Activated CD8-positive, alpha-beta memory T cell treated with anti-CD3 and anti-CD28 coated beads for 24 hours (primary cell): ENCODE results near the gene PML.
A peak's percentile ranks its signal among the peaks of the same experiment; 100 is the strongest.
"Not testable (repeated sequence)": the region's sequence is repeated elsewhere in the genome, so short reads cannot be mapped to it uniquely, and the experiment has no call there.

Source experiments
- DNase-seq: peaks from one replicate; pipeline ENCODE4 v3.0.0-alpha.2; 2020

Gene PML

DNA sequence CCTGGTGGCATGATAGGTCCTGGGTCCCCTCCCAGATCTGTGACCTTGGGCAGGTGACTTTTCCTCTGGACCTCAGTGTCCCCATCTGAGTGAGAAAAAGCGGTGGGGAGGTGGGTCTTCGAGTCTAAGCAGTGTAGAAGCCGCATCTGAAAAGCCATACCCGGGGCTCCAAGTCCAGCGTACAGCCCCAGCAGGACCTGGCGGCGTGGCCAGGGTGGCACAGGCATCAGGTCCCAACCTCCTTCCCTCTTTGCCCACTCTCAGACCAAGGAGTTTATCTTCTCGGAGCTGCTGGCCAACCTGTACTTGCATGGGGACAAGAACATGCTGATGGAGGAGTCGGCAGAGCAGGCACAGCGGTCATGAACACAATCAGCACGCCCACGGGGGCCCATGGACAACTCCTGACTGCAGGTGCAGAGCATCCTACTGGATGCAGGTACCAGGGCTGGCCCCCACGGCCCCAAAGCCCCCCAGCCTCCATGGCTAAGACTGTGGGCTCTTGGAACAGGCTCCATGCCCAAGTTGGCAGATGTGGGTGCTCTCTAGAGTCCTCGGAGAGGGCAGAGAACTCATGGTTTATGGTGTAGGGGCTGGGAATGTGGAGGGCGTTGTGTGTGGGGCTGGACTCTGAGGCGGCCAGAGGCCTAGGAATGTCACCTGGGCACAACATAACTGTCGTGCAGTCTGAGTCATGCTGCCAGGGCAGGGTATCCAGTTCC, 69.1 kb downstream of the PML start:
- DNase-seq, result not testable (repeated sequence)

DNA sequence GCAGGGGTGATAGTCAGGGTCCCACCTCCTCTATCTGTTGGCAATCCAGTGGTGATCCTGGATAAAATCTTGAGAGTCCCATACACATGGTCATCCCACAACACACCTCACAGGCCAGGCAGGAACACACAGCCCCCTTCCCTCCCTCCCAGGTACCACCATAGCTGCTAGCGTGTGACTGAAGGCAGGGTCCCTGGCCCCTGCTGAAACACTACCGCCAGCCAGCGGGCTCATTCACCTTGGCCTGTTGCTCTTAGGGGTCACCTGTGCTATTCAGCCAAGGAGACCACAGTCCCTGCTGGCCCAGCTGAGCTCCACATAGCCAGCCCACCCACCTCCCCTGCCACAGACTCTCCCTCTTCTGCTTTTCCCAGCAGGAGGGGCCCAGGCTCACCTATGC, 69.7 kb downstream of the PML start:
- DNase-seq, result not testable (repeated sequence)

DNA sequence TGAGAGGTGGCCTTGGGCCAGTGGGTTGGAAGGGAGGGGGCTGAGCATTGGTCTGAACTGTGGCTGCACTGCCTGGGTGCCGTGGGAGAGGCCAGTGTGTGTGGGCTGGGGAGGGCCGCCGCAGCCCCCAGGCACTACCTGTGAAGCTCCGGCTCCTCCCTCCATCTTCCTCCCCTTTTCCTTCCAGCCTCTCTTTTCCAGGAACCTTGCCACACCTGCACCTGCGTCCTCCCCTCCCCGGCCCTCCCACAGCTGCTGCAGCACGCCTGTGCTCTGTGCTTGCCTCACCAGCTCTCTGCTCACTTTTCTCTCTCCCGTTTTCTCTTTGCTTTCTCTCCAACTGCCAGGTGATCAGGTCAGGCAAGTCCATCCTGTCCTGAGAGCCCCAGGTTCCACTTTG, 70.3 kb downstream of the PML start:
- DNase-seq, result not testable (repeated sequence)

DNA sequence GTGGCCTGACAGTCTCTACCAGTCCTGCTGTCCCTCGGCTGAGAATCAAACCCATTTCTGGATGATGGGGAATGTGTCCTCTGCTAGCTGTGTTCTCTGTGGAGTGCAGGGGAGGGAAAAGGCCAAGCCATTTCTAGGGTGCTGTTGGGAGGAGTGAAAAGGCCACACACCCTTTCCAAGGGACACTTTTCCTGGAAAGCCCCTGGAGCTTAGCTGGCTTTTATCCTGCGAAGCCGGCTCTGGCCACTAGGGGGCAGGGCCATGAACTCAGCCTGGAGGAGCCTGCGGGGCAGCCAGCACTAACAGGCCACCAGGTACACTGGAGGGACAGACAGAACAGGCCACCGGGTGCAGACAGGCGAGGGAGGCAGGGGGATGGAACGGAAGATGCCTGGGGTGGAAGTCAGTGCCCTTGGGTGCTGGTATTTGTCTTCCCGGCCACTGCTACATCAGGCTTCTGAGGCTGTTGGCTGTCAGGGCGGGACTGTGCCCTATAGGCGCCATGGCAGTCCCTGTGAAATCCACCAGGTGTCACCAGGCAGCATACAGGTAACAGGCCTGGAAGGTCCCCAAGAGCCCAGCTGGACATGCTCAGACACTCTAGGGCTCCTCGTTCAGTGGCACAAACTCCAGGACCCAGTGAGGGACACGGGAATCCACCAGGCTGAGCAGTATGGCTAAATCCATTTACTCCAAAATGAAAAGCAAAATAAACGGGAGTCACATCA, 71.3 kb downstream of the PML start:
- DNase-seq, result peak; percentile 83

DNA sequence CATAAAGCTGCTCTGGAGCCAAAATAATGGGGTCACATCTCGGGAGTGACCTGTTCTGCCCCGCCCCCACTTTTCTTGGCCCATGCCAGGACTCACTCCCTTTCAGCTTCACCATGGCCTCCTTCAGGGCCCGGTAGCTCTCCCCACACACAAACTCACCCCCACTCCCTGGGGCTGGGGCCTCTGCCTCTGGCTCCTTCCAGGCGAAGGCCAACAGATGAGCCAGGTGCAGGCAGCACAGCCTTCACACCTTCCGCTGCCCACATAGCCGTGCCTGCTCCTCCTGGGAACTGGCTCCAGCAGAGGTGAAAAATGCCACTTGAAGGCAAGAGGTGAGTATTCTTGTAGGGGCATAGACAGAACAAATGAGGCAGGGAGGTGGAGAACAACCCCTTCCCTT, 77.1 kb downstream of the PML start:
- DNase-seq, result not testable (repeated sequence)

DNA sequence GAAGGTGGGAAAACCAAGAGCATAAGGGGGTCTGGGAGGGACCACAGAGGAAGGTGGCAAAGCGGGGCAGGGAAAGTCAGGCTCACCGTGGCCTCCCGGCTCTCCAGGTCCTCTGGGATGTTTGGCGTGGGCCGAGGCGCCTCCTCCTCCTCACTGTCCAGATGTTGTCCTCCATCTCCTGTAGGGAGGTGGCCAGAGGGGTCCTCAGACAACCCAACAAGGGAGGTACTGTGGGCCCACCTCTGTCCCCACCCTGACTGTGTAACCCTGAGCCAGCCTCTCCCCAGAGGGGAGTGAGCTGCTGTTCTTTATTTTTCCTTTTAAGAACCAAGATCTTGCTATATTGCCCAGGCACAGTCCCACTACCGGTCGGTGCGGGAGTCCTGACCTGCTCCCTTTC, 77.6 kb downstream of the PML start:
- not testable (repeated sequence) for DNase-seq

DNA sequence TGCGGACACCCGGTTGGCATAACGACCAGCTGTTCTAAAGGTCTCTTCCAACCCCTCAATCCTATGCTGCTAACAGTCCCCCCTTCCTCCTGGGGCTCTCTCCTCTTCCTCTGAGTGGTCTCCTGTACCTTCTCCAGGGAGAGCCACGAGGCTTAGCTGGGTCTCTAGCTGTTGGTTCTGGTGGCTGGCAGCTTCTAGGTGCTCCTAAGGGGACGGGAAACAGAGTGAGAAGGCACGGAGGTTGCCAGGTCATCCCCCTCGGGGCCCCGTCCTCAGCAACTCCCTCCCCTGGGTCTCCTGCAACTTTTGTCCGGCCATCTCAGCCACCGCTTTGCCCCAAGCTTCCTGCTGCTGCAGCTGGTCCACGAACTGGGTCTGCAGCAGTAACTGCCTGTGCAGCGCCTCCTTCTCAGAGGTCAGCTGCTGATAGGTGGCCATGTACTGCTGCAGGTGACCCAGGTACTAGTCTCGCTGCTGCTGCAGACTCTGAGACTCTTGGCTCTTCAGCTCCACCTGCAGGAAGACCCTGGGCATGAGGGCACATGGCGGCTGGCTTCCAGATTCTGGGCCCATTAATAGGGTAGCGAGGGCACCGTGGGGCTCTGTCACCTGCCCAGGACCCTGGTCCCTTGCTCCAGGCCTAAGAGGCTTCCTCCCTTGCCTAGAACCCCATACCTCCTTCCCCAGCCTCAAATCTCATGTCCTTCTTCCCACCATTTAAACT, 78.3 kb downstream of the PML start:
- DNase-seq, result not testable (repeated sequence)

DNA sequence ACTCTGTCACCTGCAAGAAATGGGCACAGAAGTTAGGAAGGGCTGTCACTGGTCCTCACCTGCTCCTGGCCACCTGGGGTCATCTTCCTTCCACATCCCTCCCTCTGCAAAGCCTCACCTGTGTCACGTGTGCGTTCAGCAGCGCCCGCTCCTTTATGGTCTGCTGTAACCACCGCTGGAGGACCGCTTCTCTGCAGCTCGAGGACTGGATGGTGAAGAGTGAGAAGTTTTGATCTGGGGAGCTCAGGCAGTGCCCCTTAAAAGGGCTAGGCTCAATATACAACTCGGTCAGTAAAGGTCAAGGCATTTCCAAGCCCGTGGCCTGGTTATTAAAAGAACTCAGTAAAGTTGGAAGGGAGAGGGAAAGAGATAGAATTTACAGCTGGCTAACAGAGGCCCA, 81.3 kb downstream of the PML start:
- not testable (repeated sequence) for DNase-seq

DNA sequence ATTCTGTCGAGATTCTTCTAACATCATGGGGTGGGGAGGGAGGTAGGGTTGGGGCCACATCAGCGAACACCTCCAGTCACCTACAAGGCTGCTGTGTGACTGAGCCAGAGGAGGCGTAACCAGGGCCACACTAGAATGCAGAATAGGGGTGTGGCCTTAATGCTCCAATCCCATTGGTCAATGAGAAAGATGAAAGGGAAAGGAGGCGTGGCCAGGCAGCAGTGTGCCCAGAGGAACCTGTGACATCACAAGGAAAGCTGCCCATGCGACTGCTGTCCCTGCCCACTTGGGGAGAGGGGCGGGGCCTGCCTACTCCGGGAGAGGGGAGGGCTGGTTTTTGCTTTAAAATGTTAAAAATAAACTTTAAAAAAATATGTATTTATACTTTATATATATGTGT, 87.9 kb downstream of the PML start, which contains the start of gene GOLGA6A:
GOLGA6A (minus strand) TSS at position 101 of the 400 bp plus-strand sequence; CDS start at position 60, 41 bp downstream.
- DNase-seq, result not testable (repeated sequence)

DNA sequence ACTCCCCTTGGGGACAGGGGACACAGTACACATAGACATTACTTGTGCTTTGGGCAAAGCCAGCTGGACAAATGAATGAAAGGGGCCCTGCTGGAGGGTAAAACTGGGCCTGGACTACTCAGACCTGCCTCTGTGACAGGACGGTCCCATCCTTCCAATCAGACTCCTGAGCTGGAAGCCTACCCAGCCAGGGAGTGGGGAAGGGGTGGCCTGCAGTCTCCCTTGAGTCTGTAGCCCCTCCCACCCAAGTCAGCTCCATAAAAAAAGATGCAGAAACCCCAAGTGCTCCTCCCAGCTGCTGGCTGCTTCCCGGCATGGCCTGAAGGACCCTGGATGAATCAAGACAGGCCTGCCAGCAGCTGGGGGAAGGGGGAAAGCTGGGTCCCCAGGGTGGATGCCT, 100.1 kb downstream of the PML start:
- not testable (repeated sequence) for DNase-seq

DNA sequence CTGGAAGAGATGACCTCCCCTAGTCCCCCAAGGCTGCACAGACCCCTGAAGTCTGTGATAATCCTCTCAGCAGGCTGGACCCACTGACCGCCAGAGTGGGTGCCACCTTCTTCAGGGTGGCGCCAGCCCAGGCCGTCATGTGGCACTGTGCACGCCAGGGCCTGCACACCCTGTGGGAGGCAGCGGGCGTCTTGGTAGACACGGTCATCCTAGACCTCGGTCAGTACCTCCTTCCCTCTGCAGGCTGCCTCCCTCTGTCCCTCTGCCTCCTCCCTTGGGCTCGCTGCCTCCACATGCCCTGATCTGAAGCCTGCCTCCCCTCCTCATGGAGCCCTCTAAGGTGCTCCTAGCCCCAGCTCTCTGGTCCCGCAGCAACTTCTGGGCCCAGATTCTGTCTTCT, 101.1 kb downstream of the PML start:
- not testable (repeated sequence) for DNase-seq

DNA sequence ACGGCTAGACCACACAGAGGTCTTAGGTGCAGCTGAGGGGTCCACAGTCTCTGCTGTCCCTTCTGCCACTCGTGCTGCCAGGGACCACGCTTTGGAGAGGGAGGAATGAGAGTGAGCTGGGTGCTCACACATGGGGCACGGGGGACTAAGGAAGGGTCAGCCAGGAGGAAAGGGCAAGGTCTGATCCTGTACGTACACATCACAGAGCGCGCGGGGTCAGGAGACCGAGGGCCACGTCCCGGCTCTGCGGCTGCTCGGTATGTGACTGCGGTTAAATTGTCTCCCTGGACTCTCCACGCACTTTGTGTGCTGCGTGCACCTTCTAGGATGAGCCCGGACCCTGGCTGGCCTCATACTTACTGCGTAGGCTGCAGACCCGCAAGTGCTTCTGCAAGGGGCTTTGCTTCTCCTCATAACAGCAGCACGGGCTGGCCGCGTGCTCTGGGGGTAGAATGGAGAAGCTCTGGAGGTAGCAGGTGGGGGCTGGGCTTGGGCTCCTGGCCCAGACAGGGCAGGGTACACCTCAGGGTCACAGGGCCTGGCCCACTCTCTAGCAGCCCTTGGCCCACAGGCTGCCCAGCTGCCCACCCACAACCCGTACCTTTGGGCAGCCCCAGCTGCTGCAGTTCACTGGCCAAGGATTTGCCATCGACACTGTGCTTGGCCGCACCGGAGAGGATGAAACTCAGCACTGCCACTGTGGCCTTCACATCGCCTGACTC, 102.4 kb downstream of the PML start:
- not testable (repeated sequence) for DNase-seq
